CD4-positive, alpha-beta T cell (primary cell): Measurements from ENCODE around the gene KCNH2. TPM values are rescaled to one million over a fixed set of nuclear protein-coding genes. Genes with fewer than 3 reads are reported as not detected.

Experiments used
- ATAC-seq: fragments of 200-7000 bp; cut with Tn5 transposase; one replicate; pipeline ENCODE4 v1.10.0; 2022; ENCODE audit warnings: mild to moderate bottlenecking; ENCODE audit not compliant: poor library complexity
- CTCF ChIA-PET: fragments of 350-600 bp; sonication (Branson Sonifier 250); formaldehyde crosslinking; loops from one replicate; lab custom pipeline; 2021; ENCODE audit warnings: antibody characterized with exemption, inconsistent platforms; lab: Charles Lee
- POLR2A ChIA-PET: fragments of 350-600 bp; sonication (Branson Sonifier 250); formaldehyde crosslinking; loops from one replicate; lab custom pipeline; 2021; ENCODE audit warnings: antibody characterized with exemption, inconsistent platforms; lab: Charles Lee
- DNase-seq, 14 experiments: peaks; one replicate each; pipeline ENCODE4 v3.0.0-alpha.2; 2013 to 2020; ENCODE audit warnings: mixed read lengths in 2 of 14
- H3K27ac ChIP-seq, 2 donors: one replicate each; pipeline versions ENCODE4 v1.5.1 to v1.7.0; 2013; ENCODE audit warnings: low read length in 2 of 2, low read depth in 1 of 2, mild to moderate bottlenecking in 1 of 2
- H3K27me3 ChIP-seq, 2 experiments: 1 replicate in 1 of 2; 2 replicates in 1 of 2; pipeline versions ENCODE4 v1.6.1 to v1.7.0; 2013; ENCODE audit warnings: low read length in 2 of 2, control low read depth in 1 of 2, mild to moderate bottlenecking in 1 of 2, moderate library complexity in 1 of 2; ENCODE audit not compliant: insufficient read depth in 2 of 2, control insufficient read depth in 1 of 2
- H3K36me3 ChIP-seq: one replicate; pipeline ENCODE4 v1.6.1; 2013; ENCODE audit warnings: low read length, control low read depth; ENCODE audit not compliant: insufficient read depth
- H3K4me1 ChIP-seq: one replicate; pipeline ENCODE4 v1.6.1; 2013; ENCODE audit warnings: low read length, control low read depth; ENCODE audit not compliant: insufficient read depth
- H3K4me3 ChIP-seq: one replicate; pipeline ENCODE4 v1.5.1; 2013; ENCODE audit warnings: mild to moderate bottlenecking, low read length, moderate library complexity
- H3K9me3 ChIP-seq, 2 experiments: 1 replicate in 1 of 2; 2 replicates in 1 of 2; pipeline versions ENCODE4 v1.6.1 to v1.7.0; 2013; ENCODE audit warnings: low read length in 2 of 2, mild to moderate bottlenecking in 2 of 2, control low read depth in 1 of 2, moderate library complexity in 1 of 2; ENCODE audit not compliant: control insufficient read depth in 1 of 2, insufficient read depth in 1 of 2
- H3K27ac Mint-ChIP-seq: one replicate; pipeline ENCODE4 v1.8.0; 2020; ENCODE audit warnings: mixed read lengths
- H3K27me3 Mint-ChIP-seq: one replicate; pipeline ENCODE4 v1.8.0; 2021; ENCODE audit warnings: mixed read lengths
- H3K36me3 Mint-ChIP-seq: one replicate; pipeline ENCODE4 v1.8.0; 2021; ENCODE audit warnings: low read depth, mixed read lengths
- H3K4me1 Mint-ChIP-seq: one replicate; pipeline ENCODE4 v1.8.0; 2021; ENCODE audit warnings: low read depth, mixed read lengths
- H3K4me3 Mint-ChIP-seq: one replicate; pipeline ENCODE4 v1.8.0; 2020; ENCODE audit warnings: mild to moderate bottlenecking, mixed read lengths
- H3K9me3 Mint-ChIP-seq: one replicate; pipeline ENCODE4 v1.8.0; 2020; ENCODE audit warnings: mixed read lengths
- intact Hi-C, 2 experiments: fragments of 100-400 bp; cut with DNase I in 1 of 2; cut with micrococcal nuclease in 1 of 2; formaldehyde crosslinking; loops; one replicate each; pipeline versions ENCODE4 v1.15.1 to v1.9.0; 2023 to 2025; cut with DNase I, micrococcal nuclease
- total RNA-seq, 174 experiments: library from RNA in 2 of 174; stranded (reverse) in 2 of 174; gene quantifications; one replicate each; pipeline ENCODE4 v1.2.3 and lab custom pipeline; 2021 to 2026
- TF ChIP-seq, protein P1 (sequence below): fragments of 200-600 bp; IDR thresholded peaks from one replicate; pipeline ENCODE4 v1.8.0; 2022; ENCODE audit warnings: antibody characterized with exemption, mild to moderate bottlenecking

The KCNH2 gene
- total RNA-seq, 2 experiments from 2014 or later, result 1.9 to 2.3 TPM

DNA sequence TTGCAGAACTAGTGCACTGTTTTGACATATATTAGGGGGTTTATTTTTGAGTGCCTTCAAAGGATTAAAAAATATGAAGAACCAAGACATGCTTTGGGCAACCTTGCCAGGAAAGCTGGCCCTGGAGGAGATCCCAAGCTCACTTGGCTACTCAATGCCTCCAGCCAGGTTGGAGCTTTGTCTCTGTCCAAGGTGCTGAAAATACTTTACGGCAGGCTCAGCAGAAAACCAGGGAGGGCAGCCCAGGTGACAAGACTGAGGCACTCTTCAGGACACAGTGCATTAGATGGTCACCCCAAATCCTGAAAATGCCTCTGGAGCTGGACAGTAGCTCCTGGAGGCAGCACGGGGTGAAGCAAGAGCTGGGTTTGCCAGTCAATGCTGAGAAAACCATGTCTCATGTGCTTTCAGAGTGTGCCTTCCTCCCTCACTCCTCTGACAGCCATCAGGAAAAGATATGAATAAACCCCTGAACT is 5.8 kb upstream of the KCNH2 start:
- Mint-ChIP-seq H3K27ac (no peak overlapping the region), H3K36me3 (no peaks in the 10 kb centered on the region), H3K9me3 (no peaks in the 10 kb centered on the region), H3K4me3 (no peak overlapping the region), H3K4me1 (peaks cover 30% of the 10 kb centered on the region), H3K27me3 (peaks cover 40% of the 10 kb centered on the region)
- H3K27ac ChIP-seq, result no peak overlapping the region
- H3K4me3 ChIP-seq, result no peak overlapping the region
- peaks cover 0 to 11% of the 10 kb centered on the region in 2 experiments for H3K9me3 ChIP-seq
- ChIA-PET CTCF (interaction anchor here (1.4 to 3.2 kb wide), 4 partner anchors 9 to 34 kb away, joined by 5 to 28 read pairs (median 16); no protein-coding TSS in a partner anchor), POLR2A (interaction anchor here (1.0 to 3.5 kb wide), 4 partner anchors 9 to 85 kb away, joined by 3 to 20 read pairs (median 8); no protein-coding TSS in a partner anchor)
- H3K36me3 ChIP-seq, result no peaks in the 10 kb centered on the region
- TF ChIP-seq, protein P1, sequence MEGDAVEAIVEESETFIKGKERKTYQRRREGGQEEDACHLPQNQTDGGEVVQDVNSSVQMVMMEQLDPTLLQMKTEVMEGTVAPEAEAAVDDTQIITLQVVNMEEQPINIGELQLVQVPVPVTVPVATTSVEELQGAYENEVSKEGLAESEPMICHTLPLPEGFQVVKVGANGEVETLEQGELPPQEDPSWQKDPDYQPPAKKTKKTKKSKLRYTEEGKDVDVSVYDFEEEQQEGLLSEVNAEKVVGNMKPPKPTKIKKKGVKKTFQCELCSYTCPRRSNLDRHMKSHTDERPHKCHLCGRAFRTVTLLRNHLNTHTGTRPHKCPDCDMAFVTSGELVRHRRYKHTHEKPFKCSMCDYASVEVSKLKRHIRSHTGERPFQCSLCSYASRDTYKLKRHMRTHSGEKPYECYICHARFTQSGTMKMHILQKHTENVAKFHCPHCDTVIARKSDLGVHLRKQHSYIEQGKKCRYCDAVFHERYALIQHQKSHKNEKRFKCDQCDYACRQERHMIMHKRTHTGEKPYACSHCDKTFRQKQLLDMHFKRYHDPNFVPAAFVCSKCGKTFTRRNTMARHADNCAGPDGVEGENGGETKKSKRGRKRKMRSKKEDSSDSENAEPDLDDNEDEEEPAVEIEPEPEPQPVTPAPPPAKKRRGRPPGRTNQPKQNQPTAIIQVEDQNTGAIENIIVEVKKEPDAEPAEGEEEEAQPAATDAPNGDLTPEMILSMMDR, result no peak
- DNase-seq (peak in 4 of 14 experiments; percentile 43 to 77 (median 66)), ATAC-seq (no peak)
- H3K27me3 ChIP-seq, result peaks cover 12 to 14% of the 10 kb centered on the region in 2 experiments
- intact Hi-C loops, result loop anchor here in 1 of 2 experiments (10.0 kb wide), 1 partner anchor 1269 kb away; a partner anchor contains a TSS
- peaks cover 42% of the 10 kb centered on the region for H3K4me1 ChIP-seq

DNA sequence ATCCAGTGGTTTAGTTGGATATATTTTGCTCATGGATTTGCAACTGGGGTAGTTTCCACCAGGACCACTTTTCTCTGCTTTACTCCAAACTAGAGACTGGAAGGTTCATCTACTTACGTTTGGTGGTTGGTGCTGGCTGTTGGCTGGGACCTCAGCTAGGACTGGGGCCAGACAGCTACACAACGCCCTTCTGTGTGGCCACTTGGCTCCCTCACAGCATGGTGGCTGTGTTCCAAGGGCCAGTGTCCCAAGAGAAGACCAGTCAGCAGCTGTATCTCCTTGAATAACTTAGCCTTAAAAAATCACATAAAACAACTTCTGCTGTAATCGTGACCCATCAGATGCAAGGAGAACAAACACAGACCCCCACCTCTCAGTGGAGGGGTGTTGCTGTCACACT is 4.2 kb upstream of the KCNH2 start:
- peaks cover 20% of the 10 kb centered on the region in 2 experiments for H3K27me3 ChIP-seq
- peaks cover 26% of the 10 kb centered on the region for H3K4me1 Mint-ChIP-seq
- DNase-seq, result no peak
- no peak overlapping the region for H3K4me3 ChIP-seq
- H3K27ac Mint-ChIP-seq, result no peak overlapping the region
- CTCF ChIA-PET, result no interaction called here
- no peaks in the 10 kb centered on the region for H3K9me3 Mint-ChIP-seq
- no peaks in the 10 kb centered on the region for H3K36me3 Mint-ChIP-seq
- POLR2A ChIA-PET, result no interaction called here
- intact Hi-C loops, result loop anchor here in 1 of 2 experiments (10.0 kb wide), 1 partner anchor 1268 kb away; a partner anchor contains a TSS
- H3K9me3 ChIP-seq, result peaks cover 0 to 9% of the 10 kb centered on the region in 2 experiments
- peaks cover 37% of the 10 kb centered on the region for H3K4me1 ChIP-seq
- no peaks in the 10 kb centered on the region for H3K36me3 ChIP-seq
- no peak overlapping the region for H3K4me3 Mint-ChIP-seq
- TF ChIP-seq, protein P1, result no peak
- ATAC-seq, result no peak
- H3K27ac ChIP-seq, result no peak overlapping the region
- peaks cover 48% of the 10 kb centered on the region for H3K27me3 Mint-ChIP-seq

DNA sequence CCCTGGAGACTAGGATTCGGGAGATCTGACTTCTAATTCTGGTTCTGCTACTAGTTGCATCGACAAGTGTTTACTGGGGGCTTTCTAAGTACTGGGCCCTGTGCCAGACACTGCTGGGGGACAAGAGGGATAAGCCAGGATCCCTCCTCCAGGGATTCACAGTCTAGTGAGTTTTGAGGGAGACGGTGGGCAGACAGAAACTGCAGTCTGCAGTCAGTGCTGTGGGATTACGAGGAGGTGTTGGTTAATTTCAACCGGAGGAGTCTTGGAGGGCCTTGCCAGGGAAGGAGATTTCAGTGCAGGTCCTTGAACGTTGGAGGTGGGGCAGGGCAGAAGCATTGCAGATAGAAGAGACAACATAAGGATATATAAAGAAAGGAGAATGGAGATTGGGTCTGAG is 3.5 kb upstream of the KCNH2 start:
- no peak overlapping the region for H3K27ac Mint-ChIP-seq
- POLR2A ChIA-PET, result no interaction called here
- no peaks in the 10 kb centered on the region for H3K9me3 Mint-ChIP-seq
- H3K4me3 Mint-ChIP-seq, result no peak overlapping the region
- peaks cover 0 to 9% of the 10 kb centered on the region in 2 experiments for H3K9me3 ChIP-seq
- intact Hi-C loops, result loop anchor here in 1 of 2 experiments (10.0 kb wide), 1 partner anchor 1267 kb away; a partner anchor contains a TSS
- CTCF ChIA-PET, result no interaction called here
- no peak for DNase-seq
- H3K27me3 Mint-ChIP-seq, result peaks cover 55% of the 10 kb centered on the region
- H3K27ac ChIP-seq, result no peak overlapping the region
- H3K4me1 ChIP-seq, result peaks cover 39% of the 10 kb centered on the region
- no peaks in the 10 kb centered on the region for H3K36me3 ChIP-seq
- no peak for ATAC-seq
- H3K36me3 Mint-ChIP-seq, result no peaks in the 10 kb centered on the region
- peaks cover 33% of the 10 kb centered on the region for H3K4me1 Mint-ChIP-seq
- peaks cover 27% of the 10 kb centered on the region in 2 experiments for H3K27me3 ChIP-seq
- TF ChIP-seq, protein P1, result no peak
- no peak overlapping the region for H3K4me3 ChIP-seq
